Esophagus (tissue), 2 donors: Measurements from ENCODE around the gene EPHB2. TPM values are rescaled to one million over a fixed set of nuclear protein-coding genes. Genes with fewer than 3 reads are reported as not detected.

Source experiments
- H3K27ac ChIP-seq, 2 donors: one replicate each; pipeline ENCODE4 v1.5.1; 2013; ENCODE audit warnings: low read depth in 2 of 2, mild to moderate bottlenecking in 2 of 2, inconsistent platforms in 1 of 2, low read length in 1 of 2, moderate library complexity in 1 of 2
- H3K27me3 ChIP-seq, 2 donors: one replicate each; pipeline ENCODE4 v1.6.1; 2013; ENCODE audit warnings: low read length in 2 of 2, control low read depth in 1 of 2, mild to moderate bottlenecking in 1 of 2; ENCODE audit not compliant: insufficient read depth in 2 of 2, control insufficient read depth in 1 of 2
- H3K36me3 ChIP-seq, 2 donors: one replicate each; pipeline ENCODE4 v1.6.1; 2013; ENCODE audit warnings: low read length in 1 of 2; ENCODE audit not compliant: control insufficient read depth in 2 of 2, insufficient read depth in 2 of 2
- H3K4me1 ChIP-seq, 2 donors: one replicate each; pipeline ENCODE4 v1.6.1; 2013; ENCODE audit warnings: low read length in 1 of 2; ENCODE audit not compliant: control insufficient read depth in 2 of 2, insufficient read depth in 2 of 2
- H3K4me3 ChIP-seq, 2 donors: one replicate each; pipeline ENCODE4 v1.5.1; 2013; ENCODE audit warnings: low read length in 2 of 2, mild to moderate bottlenecking in 2 of 2, low read depth in 1 of 2, moderate library complexity in 1 of 2
- H3K9me3 ChIP-seq, 2 donors: one replicate each; pipeline ENCODE4 v1.6.1; 2013; ENCODE audit warnings: mild to moderate bottlenecking in 2 of 2, low read depth in 1 of 2, low read length in 1 of 2, moderate library complexity in 1 of 2; ENCODE audit not compliant: control insufficient read depth in 2 of 2, insufficient read depth in 1 of 2
- WGBS, 2 donors: extraction: QIAGEN DNeasy Blood & Tissue Kit; methylation state at CpG; one replicate each; pipeline ENCODE4 v1.1.7; 2013; 5-methylcytosine and 5-hydroxymethylcytosine counted together
- polyA plus RNA-seq, 2 donors: library from polyadenylated mRNA; stranded (reverse); fragments of 200-250 nt; gene quantifications; one replicate each; pipeline ENCODE4 v1.2.3, GENCODE V29; 2013
- donor health status: healthy with polysubstance abuse.
- donor health status: Bipolar disorder and iron deficiency.

The EPHB2 gene
- polyA plus RNA-seq, 2 donors = 0.08 to 0.16 TPM

DNA sequence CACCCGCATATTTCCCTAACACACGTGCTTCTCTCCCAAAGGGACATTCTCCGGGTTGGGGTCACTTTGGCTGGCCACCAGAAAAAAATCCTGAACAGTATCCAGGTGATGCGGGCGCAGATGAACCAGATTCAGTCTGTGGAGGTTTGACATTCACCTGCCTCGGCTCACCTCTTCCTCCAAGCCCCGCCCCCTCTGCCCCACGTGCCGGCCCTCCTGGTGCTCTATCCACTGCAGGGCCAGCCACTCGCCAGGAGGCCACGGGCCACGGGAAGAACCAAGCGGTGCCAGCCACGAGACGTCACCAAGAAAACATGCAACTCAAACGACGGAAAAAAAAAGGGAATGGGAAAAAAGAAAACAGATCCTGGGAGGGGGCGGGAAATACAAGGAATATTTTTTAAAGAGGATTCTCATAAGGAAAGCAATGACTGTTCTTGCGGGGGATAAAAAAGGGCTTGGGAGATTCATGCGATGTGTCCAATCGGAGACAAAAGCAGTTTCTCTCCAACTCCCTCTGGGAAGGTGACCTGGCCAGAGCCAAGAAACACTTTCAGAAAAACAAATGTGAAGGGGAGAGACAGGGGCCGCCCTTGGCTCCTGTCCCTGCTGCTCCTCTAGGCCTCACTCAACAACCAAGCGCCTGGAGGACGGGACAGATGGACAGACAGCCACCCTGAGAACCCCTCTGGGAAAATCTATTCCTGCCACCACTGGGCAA is 202.9 kb downstream of the EPHB2 start:
- H3K4me1 ChIP-seq = peaks cover 0 to 6% of the 10 kb centered on the region in 2 donors
- no peak overlapping the region for H3K27ac ChIP-seq
- no peaks in the 10 kb centered on the region for H3K9me3 ChIP-seq
- H3K36me3 ChIP-seq = no peaks in the 10 kb centered on the region
- H3K4me3 ChIP-seq = no peak overlapping the region
- 78% methylated on average over 24 of the region's 24 CpGs for WGBS, 2 donors
- no peaks in the 10 kb centered on the region for H3K27me3 ChIP-seq

- Histone ChIP-seq H3K4me3 (no peak overlapping the region), H3K27me3 (no peaks in the 10 kb centered on the region)
- WGBS, 2 donors = 88 to 91% methylated on average over 10 of the region's 10 CpGs
These were observed 203.5 kb downstream of the EPHB2 start for GRCh38 chr1:22914156-22914555.

DNA sequence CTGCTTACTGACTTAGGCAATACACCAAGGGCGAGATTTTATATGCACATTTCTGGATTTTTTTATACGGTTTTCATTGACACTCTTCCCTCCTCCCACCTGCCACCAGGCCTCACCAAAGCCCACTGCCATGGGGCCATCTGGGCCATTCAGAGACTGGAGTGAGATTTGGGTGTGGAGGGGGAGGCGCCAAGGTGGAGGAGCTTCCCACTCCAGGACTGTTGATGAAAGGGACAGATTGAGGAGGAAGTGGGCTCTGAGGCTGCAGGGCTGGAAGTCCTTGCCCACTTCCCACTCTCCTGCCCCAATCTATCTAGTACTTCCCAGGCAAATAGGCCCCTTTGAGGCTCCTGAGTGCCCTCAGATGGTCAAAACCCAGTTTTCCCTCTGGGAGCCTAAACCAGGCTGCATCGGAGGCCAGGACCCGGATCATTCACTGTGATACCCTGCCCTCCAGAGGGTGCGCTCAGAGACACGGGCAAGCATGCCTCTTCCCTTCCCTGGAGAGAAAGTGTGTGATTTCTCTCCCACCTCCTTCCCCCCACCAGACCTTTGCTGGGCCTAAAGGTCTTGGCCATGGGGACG is 204.1 kb downstream of the EPHB2 start:
- Histone ChIP-seq H3K27ac (no peak overlapping the region), H3K4me1 (peaks cover 0 to 6% of the 10 kb centered on the region in 2 donors), H3K27me3 (no peaks in the 10 kb centered on the region), H3K9me3 (no peaks in the 10 kb centered on the region), H3K4me3 (no peak overlapping the region), H3K36me3 (no peaks in the 10 kb centered on the region)
- 87 to 90% methylated on average over 8 of the region's 8 CpGs for WGBS, 2 donors

More at GRCh38 chr1:22914156-22914555, 203.5 kb downstream of the EPHB2 start:
- Histone ChIP-seq H3K27ac (no peak overlapping the region), H3K4me1 (peaks cover 0 to 6% of the 10 kb centered on the region in 2 donors), H3K9me3 (no peaks in the 10 kb centered on the region), H3K36me3 (no peaks in the 10 kb centered on the region)

DNA sequence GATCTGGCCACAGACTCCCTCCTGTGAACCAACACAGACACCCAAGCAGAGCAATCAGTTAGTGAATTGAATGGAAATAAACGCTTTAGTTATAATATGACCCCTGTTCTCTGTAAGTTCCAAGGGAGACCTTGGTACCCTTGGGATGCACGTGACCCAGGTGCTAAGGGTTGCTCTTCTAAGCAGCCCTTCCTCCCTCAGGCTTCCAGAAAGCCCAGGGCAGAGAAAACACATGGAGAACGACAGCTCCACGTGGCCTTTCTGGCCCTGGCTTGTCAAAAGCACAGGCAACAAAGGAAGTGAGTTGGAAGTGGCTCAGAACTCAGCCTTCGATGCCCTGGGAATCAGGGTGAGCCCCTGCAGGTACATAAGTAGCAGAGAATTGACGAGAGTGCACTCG is 204.6 kb downstream of the EPHB2 start:
- no peaks in the 10 kb centered on the region for H3K9me3 ChIP-seq
- H3K4me1 ChIP-seq = peaks cover 2 to 6% of the 10 kb centered on the region in 2 donors
- no peak overlapping the region for H3K27ac ChIP-seq
- no peak overlapping the region for H3K4me3 ChIP-seq
- WGBS, 2 donors = 46 to 48% methylated on average over 7 of the region's 7 CpGs
- H3K27me3 ChIP-seq = no peaks in the 10 kb centered on the region
- H3K36me3 ChIP-seq = no peaks in the 10 kb centered on the region

DNA sequence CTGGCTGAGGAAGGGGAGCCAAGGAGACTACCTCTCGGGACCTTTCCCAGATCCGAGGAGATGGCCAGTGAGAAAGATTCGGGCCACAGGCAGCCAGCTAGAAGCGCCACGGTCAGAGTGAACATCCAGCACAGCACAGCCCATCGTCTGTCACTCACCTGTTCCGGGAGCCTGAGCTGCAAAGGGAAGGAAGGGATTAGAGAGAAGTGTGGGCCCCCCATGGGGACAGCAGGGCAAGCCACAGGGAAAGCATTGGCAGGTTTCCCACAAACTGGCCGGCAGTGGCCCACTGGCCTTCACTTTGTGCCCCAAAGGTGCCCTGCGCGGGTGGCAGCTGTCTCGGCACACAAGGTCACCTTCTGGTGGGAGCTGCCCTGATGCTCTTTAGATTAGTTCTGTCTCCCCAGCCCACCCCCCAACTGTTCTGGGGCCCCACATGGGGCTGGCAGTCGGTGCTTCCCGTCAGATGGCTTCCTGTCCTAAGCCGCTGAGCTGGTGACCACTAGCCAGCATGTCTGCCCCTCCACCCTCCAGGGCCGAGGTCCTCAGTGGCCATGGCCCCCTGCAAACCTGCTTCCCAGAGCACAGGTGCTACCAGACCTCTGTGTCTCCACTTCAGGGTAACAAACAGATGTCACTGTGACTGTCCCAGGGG is 205.3 kb downstream of the EPHB2 start:
- H3K27ac ChIP-seq = no peak overlapping the region
- H3K4me3 ChIP-seq = no peak overlapping the region
- H3K36me3 ChIP-seq = no peaks in the 10 kb centered on the region
- 50% methylated on average over 14 to 15 of the region's 15 CpGs for WGBS, 2 donors
- H3K4me1 ChIP-seq = peaks cover 4 to 8% of the 10 kb centered on the region in 2 donors
- H3K9me3 ChIP-seq = no peaks in the 10 kb centered on the region
- H3K27me3 ChIP-seq = no peaks in the 10 kb centered on the region

- WGBS, 2 donors = 41 to 49% methylated on average over 11 to 12 of the region's 12 CpGs
- Histone ChIP-seq H3K4me1 (peaks cover 5 to 10% of the 10 kb centered on the region in 2 donors), H3K27ac (no peak overlapping the region), H3K4me3 (no peak overlapping the region), H3K27me3 (no peaks in the 10 kb centered on the region), H3K9me3 (no peaks in the 10 kb centered on the region), H3K36me3 (no peaks in the 10 kb centered on the region)
These were observed 205.8 kb downstream of the EPHB2 start for GRCh38 chr1:22916471-22916820.

- Histone ChIP-seq H3K4me1 (peaks cover 5 to 10% of the 10 kb centered on the region in 2 donors), H3K27me3 (no peaks in the 10 kb centered on the region), H3K4me3 (no peak overlapping the region), H3K36me3 (no peaks in the 10 kb centered on the region), H3K9me3 (no peaks in the 10 kb centered on the region), H3K27ac (no peak overlapping the region)
- WGBS, 2 donors = 80 to 88% methylated on average over 5 of the region's 5 CpGs
These were observed 207.3 kb downstream of the EPHB2 start for GRCh38 chr1:22917989-22918388.

GRCh38 chr1:22918644-22919043 is 208.0 kb downstream of the EPHB2 start:
- H3K36me3 ChIP-seq = no peaks in the 10 kb centered on the region
- 82 to 83% methylated on average over 4 of the region's 4 CpGs for WGBS, 2 donors
- H3K4me3 ChIP-seq = no peak overlapping the region
- H3K27ac ChIP-seq = no peak overlapping the region
- peaks cover 5 to 10% of the 10 kb centered on the region in 2 donors for H3K4me1 ChIP-seq
- no peaks in the 10 kb centered on the region for H3K27me3 ChIP-seq
- no peaks in the 10 kb centered on the region for H3K9me3 ChIP-seq

DNA sequence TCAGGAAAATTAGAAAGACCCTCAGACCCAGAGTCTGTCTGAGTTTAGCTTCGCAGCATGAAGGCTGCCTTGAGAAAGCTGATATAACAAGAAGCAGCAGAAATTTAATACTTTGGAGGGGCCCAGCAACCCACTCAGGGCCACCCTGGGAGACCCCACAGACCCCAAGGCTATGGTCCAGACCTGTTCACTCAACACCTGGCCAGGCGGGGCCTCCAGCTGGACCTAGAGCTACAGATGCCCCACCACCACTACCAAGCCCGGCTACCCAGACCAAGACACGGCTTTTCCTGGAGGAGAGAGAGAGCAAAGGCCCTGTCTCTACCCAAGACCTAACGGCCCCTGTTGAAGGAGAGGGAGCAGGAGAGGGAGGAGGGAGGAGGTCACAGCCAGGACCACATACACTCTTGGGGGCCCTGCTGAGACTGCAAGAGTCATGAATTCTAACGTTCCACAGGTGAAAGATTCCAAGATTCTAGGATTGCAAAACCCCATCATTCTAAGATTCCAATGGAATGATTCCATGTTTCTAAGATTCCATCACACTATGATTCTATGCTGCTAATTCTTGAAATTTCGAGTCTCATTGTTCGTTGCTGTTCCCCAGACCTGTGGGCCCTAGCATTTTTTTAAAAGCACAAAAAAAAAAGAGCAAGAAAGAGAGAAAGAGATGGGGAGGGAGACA is 208.8 kb downstream of the EPHB2 start:
- 77 to 83% methylated on average over 8 of the region's 8 CpGs for WGBS, 2 donors
- no peaks in the 10 kb centered on the region for H3K27me3 ChIP-seq
- H3K9me3 ChIP-seq = no peaks in the 10 kb centered on the region
- no peak overlapping the region for H3K27ac ChIP-seq
- peaks cover 5 to 10% of the 10 kb centered on the region in 2 donors for H3K4me1 ChIP-seq
- no peaks in the 10 kb centered on the region for H3K36me3 ChIP-seq
- no peak overlapping the region for H3K4me3 ChIP-seq
